GM21825 (cell line): ENCODE measurements around the gene ZNF528.

Experiments used
- ATAC-seq: cut with Tn5 transposase; IDR thresholded peaks from one replicate; pipeline ENCODE4 v1.9.1; 2021; ENCODE audit warnings: mild to moderate bottlenecking, moderate library complexity; ENCODE audit not compliant: unreplicated experiment

ZNF528 gene

GRCh38 chr19:52397310-52398080 is at the start of gene ZNF528:
Gene ZNF528 (plus strand): TSS chr19:52397849. CDS start chr19:52402014, 4,165 bp downstream.
- ATAC-seq, result peak; percentile 70

DNA sequence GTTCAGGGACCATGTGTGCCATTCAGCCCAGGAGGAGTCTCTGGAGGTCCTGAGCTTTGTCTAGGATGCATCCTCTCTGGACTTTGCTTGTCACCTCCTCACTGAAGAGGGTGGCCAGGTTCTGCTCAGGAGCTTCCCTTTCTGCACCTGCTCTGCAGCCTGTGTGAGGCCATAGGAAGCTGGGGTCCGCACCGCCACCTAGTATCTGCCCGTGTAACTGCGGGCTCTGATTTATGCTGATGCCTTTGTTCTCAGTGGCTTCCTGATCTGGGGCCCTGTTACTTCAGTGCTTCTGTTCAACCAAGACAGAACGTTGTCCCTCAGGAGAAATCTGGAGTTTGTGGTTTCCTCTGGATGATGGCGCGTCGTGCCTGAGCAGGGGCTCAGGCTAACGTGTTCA is 46.1 kb upstream of the ZNF528 start:
- ATAC-seq, result no peak

- ATAC-seq, result no peak
These were observed 31.2 kb upstream of the ZNF528 start for GRCh38 chr19:52366414-52366824.

GRCh38 chr19:52369559-52370340 is 27.9 kb upstream of the ZNF528 start, which contains the start of gene ZNF880:
Gene ZNF880 (plus strand): TSS chr19:52369923. CDS start chr19:52369966, 43 bp downstream.
- peak; percentile 86 for ATAC-seq

DNA sequence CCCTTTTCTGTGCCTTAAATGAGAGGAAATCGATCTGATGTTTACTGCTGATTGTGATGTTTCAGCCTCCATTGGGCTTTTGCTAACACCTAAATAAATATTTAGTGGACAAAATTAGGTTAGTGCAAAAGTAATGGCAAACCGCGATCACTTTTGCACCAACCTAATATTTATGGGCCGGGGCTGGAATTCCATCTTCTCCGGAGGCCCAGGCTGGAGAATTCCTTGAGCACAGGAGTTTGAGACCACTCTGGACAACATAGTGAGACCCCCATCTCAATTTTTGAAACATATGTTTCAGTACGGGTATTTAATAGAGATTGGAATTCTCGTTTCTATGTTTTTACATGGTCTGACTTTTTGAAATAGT is 27.3 kb upstream of the ZNF528 start:
- ATAC-seq, result no peak

GRCh38 chr19:52391135-52391534 is 6.5 kb upstream of the ZNF528 start:
- no peak for ATAC-seq

DNA sequence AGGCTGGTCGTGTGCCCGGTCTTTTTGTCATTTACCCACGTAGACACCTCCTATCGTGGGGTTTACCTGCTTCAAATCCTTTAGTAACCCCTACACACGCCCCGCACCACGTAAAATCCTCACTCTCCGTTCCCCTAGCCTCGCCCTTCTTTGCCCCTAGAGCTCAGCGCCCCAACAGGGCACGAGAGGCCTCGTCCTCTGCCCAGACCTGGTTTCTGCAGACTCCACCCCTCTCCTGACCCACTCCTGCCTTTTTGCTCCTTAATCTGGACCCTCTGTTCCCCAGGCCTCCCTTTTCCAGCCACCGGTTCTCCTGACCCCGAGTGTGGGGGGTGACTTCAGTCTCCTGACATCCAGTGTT is 412 bp downstream of the ZNF528 start:
- ATAC-seq, result no peak

GRCh38 chr19:52410276-52410675 is 12.6 kb downstream of the ZNF528 start:
- no peak for ATAC-seq

DNA sequence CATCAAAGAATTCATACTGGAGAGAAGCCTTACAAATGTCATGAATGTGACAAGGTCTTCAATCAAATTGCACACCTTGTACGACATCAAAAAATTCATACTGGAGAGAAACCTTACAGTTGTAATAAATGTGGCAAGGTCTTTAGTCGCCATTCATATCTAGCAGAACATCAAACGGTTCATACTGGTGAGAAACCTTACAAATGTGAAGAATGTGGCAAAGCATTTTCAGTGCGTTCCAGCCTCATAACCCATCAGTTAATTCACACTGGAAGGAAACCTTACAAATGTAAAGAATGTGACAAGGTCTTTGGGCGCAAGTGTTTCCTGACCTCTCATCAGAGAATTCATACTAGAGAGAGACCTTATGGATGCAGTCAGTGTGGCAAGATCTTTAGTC is 18.1 kb downstream of the ZNF528 start:
- ATAC-seq, result no peak

- no peak for ATAC-seq
These were observed 31.3 kb downstream of the ZNF528 start, which contains the start of gene ZNF534 for GRCh38 chr19:52428937-52429336. Gene ZNF534 (plus strand): TSS chr19:52429148. CDS start chr19:52431475, 2,327 bp downstream.

DNA sequence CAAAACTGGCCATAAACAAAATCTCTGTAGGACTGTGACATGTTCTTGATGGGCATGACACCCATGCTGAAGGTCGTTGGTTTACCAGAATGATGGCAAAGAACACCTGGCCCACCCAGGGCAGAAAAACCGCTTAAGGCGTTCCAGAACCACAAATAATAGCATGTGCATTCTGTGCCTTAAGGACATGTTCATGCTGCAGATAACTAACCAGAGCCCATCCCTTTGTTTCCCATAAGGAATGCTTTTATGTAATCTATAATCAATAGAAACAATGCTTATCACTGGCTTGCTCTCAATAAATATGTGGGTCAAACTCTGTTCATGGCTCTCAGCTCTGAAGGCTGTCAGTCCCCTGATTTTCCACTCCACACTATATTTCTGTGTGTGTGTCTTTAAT is 44.5 kb downstream of the ZNF528 start:
- no peak for ATAC-seq

DNA sequence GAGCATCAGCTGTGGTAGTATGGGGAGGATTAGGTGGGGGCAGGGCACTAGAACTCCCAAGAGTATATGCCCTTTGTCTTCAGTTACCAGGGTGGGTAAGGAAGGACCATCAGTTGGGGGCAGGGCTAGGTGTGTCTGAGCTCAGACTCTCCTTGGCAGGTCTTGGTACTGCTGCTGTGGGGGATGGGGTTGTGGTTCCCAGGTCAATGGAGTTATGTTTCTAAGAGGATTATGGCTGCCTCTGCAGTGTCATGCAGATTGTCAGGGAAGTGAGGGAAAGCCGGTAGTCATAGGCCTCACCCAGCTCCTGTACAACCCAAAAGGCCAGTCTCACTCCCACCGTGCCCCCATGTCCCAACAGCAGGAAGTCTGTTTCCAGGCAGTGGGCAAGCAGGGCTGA is 46.9 kb downstream of the ZNF528 start:
- no peak for ATAC-seq

DNA sequence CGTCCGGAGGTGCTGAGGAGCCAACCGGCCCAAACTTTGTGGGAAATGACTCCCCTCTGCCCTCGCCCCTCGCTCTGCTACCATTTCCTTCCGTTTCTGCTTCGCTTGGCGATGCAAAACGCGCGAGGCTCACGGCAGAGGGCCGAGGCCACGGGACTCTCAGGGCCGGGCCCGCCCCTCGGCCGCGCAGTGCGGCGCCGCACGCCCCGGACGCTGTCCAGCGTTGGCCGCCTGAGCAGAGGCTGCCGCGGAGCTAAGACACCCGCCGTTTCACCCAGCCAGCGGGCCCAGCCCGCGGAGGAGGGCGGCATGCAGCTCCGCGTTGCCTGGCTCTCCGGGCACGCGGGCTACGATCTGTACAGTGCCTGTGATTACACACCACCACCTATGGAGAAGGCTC is 53.6 kb downstream of the ZNF528 start:
- no peak for ATAC-seq

DNA sequence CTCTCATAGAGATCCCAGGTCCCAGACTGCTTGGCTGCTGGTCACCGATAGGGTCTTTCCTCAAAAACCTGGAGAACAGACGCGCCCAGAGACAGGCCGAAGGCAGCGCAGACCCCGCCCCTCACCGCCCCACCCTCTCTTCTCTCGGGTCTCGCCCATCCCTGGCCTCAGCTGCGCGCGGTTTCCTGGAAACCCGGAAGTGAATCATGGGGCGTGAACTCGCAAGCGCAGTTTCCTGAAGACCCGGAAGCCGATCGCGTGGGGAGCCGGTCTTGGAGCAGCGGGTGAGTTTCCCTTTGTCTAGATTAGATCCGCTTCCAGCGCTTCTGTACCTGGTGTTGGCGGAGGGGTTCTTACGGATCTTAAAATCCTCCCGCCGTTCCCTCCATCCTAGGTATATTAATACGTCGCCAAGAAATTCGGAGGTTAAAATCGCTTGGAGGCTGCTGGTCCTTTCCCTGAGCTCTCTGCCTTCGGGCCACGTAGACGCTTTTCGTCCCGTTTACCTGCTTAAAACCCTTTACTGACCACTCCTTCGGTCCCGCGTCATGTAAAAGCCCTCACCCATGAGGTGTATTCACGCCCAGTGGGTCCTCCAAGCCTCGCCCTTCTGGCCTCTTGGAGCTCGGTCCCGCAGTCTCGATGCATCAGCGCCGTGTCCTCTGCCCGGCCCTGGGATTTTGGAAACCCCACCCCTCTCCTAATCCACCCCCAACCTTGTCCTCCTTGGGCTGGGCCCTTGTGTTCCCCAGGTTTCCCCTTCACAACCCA is 55.9 kb downstream of the ZNF528 start, which contains the start of gene ZNF578:
TSS of gene ZNF578 (plus strand) at position 230 of the 771 bp plus-strand sequence. CDS start 48,293 bp downstream, outside the sequence.
- ATAC-seq, result no peak

GRCh38 chr19:52464798-52465470 is 67.3 kb downstream of the ZNF528 start:
- ATAC-seq, result no peak
